ENCODE measurements around the gene SUFU. TPM values are rescaled to one million over a fixed set of nuclear protein-coding genes. Genes with fewer than 3 reads are reported as not detected.

Gene SUFU
- polyA plus RNA-seq, 1 experiment, result 8.5 TPM

GRCh38 chr10:102645741-102646609 lies 142.2 kb downstream of the SUFU start:
- no peak for TF ChIP-seq CTCF (IDR thresholded peaks at IDR 0.05; ENCODE audit: insufficient read depth, low read depth, low read length)
- H3K36me3 ChIP-seq (ENCODE audit: control insufficient read depth, insufficient read depth, low read length), result peaks cover 10% of the 10 kb centered on the region
- peak; percentile 93 for DNase-seq (ENCODE audit: low read depth)
- ChIA-PET CTCF (interaction anchor here (0.8 to 3.5 kb wide), 12 partner anchors 18 to 144 kb away, joined by 3 to 24 read pairs (median 6); partner anchors contain the start of genes ACTR1A and ARL3), POLR2A (interaction anchor here (0.5 to 1.4 kb wide), 3 partner anchors 30 to 144 kb away, joined by 4 to 11 read pairs (median 4); partner anchors contain the start of gene ACTR1A)
- no peaks in the 10 kb centered on the region for H3K27me3 ChIP-seq (ENCODE audit: control insufficient read depth, insufficient read depth, low read length)
- H3K4me3 ChIP-seq (ENCODE audit: low read depth, low read length), result peak overlapping the region; percentile 87

- peak overlapping the region; percentile 87 for H3K4me3 ChIP-seq (ENCODE audit: low read depth, low read length)
- no peaks in the 10 kb centered on the region for H3K27me3 ChIP-seq (ENCODE audit: control insufficient read depth, insufficient read depth, low read length)
- TF ChIP-seq CTCF (IDR thresholded peaks at IDR 0.05; ENCODE audit: insufficient read depth, low read depth, low read length), result no peak
- H3K36me3 ChIP-seq (ENCODE audit: control insufficient read depth, insufficient read depth, low read length), result peaks cover 18% of the 10 kb centered on the region
- DNase-seq (ENCODE audit: low read depth), result no peak
- ChIA-PET CTCF (interaction anchor here (0.8 to 3.5 kb wide), 8 partner anchors 18 to 142 kb away, joined by 3 to 24 read pairs (median 5); no protein-coding TSS in a partner anchor), POLR2A (interaction anchor here (0.5 to 1.4 kb wide), 3 partner anchors 29 to 145 kb away, joined by 3 to 11 read pairs (median 4); partner anchors contain the start of genes ACTR1A and ARL3)
These were observed 143.1 kb downstream of the SUFU start for GRCh38 chr10:102646610-102647442.

GRCh38 chr10:102647443-102648268 lies 143.9 kb downstream of the SUFU start:
- Histone ChIP-seq H3K4me3 (ENCODE audit: low read depth, low read length) (peak overlapping the region; percentile 87), H3K36me3 (ENCODE audit: control insufficient read depth, insufficient read depth, low read length) (peaks cover 24% of the 10 kb centered on the region), H3K27me3 (ENCODE audit: control insufficient read depth, insufficient read depth, low read length) (no peaks in the 10 kb centered on the region)
- no peak for DNase-seq (ENCODE audit: low read depth)
- POLR2A ChIA-PET, result interaction anchor here (0.5 kb wide), 1 partner anchor 66 kb away, joined by 3 read pairs; the partner anchor contains the start of gene ARL3
- no peak for TF ChIP-seq CTCF (IDR thresholded peaks at IDR 0.05; ENCODE audit: insufficient read depth, low read depth, low read length)
- CTCF ChIA-PET, result interaction anchor here (2.1 to 2.4 kb wide), 2 partner anchors 28 to 51 kb away, joined by 8 to 9 read pairs; no protein-coding TSS in a partner anchor

DNA sequence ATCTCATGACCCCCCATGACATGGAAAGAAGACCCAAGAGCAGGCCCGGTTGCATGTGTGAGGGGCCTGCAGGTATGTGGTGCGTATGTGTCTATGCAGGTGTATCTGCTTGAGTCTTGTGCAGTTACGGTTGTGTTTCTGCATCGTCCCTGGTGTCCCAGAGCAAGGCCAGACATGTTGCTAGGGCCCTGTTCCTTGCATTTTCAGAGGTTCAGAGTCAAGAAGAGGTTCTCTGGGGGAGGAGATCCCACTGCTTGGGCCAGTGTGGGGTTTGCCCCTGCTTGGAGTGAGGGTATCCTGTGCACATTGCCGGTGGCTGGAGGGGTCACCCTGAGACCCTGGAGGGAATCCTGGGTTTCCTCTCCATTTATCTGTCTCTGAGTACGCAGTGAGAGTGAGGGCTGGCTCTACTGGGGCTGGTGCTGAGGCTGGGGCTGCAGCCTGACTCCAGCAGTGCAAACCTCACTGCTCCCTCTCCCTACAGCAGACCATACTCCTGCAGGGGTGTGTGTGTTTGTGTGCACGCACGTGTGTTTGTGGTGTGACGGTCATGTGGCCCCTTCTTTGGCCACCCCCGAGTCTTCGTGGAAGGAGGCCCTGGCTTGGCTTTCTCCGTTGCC lies 144.6 kb downstream of the SUFU start:
- DNase-seq (ENCODE audit: low read depth), result no peak
- Histone ChIP-seq H3K4me3 (ENCODE audit: low read depth, low read length) (peak overlapping the region; percentile 87), H3K27me3 (ENCODE audit: control insufficient read depth, insufficient read depth, low read length) (no peaks in the 10 kb centered on the region), H3K36me3 (ENCODE audit: control insufficient read depth, insufficient read depth, low read length) (peaks cover 28% of the 10 kb centered on the region)
- ChIA-PET POLR2A (no interaction called here), CTCF (interaction anchor here (2.4 kb wide), 1 partner anchor 52 kb away, joined by 8 read pairs; no protein-coding TSS in a partner anchor)
- no peak for TF ChIP-seq CTCF (IDR thresholded peaks at IDR 0.05; ENCODE audit: insufficient read depth, low read depth, low read length)

Data from BJ (cell line).